ENCODE measurements around the gene EPB41. TPM values are rescaled to one million over a fixed set of nuclear protein-coding genes. Genes with fewer than 3 reads are reported as not detected.
A peak's percentile ranks its signal among the peaks of the same experiment; 100 is the strongest.
"Not testable (repeated sequence)": the region's sequence is repeated elsewhere in the genome, so short reads cannot be mapped to it uniquely, and the experiment has no call there.

Gene EPB41
- total and polyA plus RNA-seq, 2 experiments from 2014 or later: 26.8 to 112 TPM

DNA sequence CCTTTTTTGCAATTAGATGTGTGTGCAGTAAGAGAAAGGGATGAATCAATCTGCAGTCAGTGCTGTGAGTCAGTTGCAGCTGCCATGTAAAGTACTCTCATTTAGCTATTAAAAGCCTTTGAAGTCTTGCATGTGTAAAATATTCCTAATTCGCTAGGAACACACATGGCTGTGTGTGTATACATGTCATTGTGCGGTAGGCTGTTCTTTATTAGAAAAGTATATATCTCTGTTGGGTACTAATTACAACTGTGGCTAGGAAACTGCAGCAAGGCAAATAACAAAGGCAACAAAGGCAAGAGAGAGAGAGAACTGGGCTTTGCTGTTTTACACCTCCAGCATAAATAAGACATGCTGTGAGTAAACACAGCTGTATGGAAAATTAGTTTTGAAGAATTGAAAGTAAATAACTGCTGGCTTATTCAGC, 41.7 kb downstream of the EPB41 start:
- Histone ChIP-seq H3F3A (replicated peaks; ENCODE audit: low read depth) (no peaks in the 10 kb centered on the region), H3K27ac (ENCODE audit: low read depth) (no peak overlapping the region), H3K9me2 (ENCODE audit: insufficient read depth) (no peaks in the 10 kb centered on the region), H3K4me1 (ENCODE audit: insufficient read depth) (peaks cover 25% of the 10 kb centered on the region), H4K20me1 (replicated peaks; ENCODE audit: insufficient read depth) (no peaks in the 10 kb centered on the region; the same call in none of the 2 replicates), H3K79me2 (replicated peaks; ENCODE audit: insufficient read depth) (peaks cover 59% of the 10 kb centered on the region), H3K27me3 (ENCODE audit: insufficient read depth) (no peaks in the 10 kb centered on the region), H3K4me3 (no peak overlapping the region), H2AFZ (no peak overlapping the region), H3K36me3 (ENCODE audit: insufficient read depth) (no peaks in the 10 kb centered on the region), H3K4me2 (no peak overlapping the region)
- no peak overlapping the region for H3K4me3 Mint-ChIP-seq
- TF ChIP-seq, protein P1, sequence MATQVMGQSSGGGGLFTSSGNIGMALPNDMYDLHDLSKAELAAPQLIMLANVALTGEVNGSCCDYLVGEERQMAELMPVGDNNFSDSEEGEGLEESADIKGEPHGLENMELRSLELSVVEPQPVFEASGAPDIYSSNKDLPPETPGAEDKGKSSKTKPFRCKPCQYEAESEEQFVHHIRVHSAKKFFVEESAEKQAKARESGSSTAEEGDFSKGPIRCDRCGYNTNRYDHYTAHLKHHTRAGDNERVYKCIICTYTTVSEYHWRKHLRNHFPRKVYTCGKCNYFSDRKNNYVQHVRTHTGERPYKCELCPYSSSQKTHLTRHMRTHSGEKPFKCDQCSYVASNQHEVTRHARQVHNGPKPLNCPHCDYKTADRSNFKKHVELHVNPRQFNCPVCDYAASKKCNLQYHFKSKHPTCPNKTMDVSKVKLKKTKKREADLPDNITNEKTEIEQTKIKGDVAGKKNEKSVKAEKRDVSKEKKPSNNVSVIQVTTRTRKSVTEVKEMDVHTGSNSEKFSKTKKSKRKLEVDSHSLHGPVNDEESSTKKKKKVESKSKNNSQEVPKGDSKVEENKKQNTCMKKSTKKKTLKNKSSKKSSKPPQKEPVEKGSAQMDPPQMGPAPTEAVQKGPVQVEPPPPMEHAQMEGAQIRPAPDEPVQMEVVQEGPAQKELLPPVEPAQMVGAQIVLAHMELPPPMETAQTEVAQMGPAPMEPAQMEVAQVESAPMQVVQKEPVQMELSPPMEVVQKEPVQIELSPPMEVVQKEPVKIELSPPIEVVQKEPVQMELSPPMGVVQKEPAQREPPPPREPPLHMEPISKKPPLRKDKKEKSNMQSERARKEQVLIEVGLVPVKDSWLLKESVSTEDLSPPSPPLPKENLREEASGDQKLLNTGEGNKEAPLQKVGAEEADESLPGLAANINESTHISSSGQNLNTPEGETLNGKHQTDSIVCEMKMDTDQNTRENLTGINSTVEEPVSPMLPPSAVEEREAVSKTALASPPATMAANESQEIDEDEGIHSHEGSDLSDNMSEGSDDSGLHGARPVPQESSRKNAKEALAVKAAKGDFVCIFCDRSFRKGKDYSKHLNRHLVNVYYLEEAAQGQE (IDR thresholded peaks at IDR 0.05; ENCODE audit: unreplicated experiment): no peak
- no peak for TF ChIP-seq NANOG (IDR thresholded peaks at IDR 0.05; ENCODE audit: borderline replicate concordance)
- TF ChIP-seq, protein P2, sequence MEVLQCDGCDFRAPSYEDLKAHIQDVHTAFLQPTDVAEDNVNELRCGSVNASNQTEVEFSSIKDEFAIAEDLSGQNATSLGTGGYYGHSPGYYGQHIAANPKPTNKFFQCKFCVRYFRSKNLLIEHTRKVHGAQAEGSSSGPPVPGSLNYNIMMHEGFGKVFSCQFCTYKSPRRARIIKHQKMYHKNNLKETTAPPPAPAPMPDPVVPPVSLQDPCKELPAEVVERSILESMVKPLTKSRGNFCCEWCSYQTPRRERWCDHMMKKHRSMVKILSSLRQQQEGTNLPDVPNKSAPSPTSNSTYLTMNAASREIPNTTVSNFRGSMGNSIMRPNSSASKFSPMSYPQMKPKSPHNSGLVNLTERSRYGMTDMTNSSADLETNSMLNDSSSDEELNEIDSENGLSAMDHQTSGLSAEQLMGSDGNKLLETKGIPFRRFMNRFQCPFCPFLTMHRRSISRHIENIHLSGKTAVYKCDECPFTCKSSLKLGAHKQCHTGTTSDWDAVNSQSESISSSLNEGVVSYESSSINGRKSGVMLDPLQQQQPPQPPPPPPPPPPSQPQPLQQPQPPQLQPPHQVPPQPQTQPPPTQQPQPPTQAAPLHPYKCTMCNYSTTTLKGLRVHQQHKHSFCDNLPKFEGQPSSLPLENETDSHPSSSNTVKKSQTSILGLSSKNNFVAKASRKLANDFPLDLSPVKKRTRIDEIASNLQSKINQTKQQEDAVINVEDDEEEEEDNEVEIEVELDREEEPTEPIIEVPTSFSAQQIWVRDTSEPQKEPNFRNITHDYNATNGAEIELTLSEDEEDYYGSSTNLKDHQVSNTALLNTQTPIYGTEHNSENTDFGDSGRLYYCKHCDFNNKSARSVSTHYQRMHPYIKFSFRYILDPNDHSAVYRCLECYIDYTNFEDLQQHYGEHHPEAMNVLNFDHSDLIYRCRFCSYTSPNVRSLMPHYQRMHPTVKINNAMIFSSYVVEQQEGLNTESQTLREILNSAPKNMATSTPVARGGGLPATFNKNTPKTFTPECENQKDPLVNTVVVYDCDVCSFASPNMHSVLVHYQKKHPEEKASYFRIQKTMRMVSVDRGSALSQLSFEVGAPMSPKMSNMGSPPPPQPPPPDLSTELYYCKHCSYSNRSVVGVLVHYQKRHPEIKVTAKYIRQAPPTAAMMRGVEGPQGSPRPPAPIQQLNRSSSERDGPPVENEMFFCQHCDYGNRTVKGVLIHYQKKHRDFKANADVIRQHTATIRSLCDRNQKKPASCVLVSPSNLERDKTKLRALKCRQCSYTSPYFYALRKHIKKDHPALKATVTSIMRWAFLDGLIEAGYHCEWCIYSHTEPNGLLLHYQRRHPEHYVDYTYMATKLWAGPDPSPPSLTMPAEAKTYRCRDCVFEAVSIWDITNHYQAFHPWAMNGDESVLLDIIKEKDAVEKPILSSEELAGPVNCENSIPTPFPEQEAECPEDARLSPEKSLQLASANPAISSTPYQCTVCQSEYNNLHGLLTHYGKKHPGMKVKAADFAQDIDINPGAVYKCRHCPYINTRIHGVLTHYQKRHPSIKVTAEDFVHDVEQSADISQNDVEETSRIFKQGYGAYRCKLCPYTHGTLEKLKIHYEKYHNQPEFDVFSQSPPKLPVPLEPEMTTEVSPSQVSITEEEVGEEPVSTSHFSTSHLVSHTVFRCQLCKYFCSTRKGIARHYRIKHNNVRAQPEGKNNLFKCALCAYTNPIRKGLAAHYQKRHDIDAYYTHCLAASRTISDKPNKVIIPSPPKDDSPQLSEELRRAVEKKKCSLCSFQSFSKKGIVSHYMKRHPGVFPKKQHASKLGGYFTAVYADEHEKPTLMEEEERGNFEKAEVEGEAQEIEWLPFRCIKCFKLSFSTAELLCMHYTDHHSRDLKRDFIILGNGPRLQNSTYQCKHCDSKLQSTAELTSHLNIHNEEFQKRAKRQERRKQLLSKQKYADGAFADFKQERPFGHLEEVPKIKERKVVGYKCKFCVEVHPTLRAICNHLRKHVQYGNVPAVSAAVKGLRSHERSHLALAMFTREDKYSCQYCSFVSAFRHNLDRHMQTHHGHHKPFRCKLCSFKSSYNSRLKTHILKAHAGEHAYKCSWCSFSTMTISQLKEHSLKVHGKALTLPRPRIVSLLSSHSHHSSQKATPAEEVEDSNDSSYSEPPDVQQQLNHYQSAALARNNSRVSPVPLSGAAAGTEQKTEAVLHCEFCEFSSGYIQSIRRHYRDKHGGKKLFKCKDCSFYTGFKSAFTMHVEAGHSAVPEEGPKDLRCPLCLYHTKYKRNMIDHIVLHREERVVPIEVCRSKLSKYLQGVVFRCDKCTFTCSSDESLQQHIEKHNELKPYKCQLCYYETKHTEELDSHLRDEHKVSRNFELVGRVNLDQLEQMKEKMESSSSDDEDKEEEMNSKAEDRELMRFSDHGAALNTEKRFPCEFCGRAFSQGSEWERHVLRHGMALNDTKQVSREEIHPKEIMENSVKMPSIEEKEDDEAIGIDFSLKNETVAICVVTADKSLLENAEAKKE (CRISPR knock-in tag; IDR thresholded peaks at IDR 0.05): no peak
- TF ChIP-seq, protein P3, sequence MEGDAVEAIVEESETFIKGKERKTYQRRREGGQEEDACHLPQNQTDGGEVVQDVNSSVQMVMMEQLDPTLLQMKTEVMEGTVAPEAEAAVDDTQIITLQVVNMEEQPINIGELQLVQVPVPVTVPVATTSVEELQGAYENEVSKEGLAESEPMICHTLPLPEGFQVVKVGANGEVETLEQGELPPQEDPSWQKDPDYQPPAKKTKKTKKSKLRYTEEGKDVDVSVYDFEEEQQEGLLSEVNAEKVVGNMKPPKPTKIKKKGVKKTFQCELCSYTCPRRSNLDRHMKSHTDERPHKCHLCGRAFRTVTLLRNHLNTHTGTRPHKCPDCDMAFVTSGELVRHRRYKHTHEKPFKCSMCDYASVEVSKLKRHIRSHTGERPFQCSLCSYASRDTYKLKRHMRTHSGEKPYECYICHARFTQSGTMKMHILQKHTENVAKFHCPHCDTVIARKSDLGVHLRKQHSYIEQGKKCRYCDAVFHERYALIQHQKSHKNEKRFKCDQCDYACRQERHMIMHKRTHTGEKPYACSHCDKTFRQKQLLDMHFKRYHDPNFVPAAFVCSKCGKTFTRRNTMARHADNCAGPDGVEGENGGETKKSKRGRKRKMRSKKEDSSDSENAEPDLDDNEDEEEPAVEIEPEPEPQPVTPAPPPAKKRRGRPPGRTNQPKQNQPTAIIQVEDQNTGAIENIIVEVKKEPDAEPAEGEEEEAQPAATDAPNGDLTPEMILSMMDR (conservative IDR thresholded peaks at IDR 0.05; ENCODE audit: low read depth in 2 of 2): no peak
- TF ChIP-seq EZH2 (IDR thresholded peaks at IDR 0.05; ENCODE audit: low read depth, unreplicated experiment): no peak
- TF ChIP-seq, protein P4, sequence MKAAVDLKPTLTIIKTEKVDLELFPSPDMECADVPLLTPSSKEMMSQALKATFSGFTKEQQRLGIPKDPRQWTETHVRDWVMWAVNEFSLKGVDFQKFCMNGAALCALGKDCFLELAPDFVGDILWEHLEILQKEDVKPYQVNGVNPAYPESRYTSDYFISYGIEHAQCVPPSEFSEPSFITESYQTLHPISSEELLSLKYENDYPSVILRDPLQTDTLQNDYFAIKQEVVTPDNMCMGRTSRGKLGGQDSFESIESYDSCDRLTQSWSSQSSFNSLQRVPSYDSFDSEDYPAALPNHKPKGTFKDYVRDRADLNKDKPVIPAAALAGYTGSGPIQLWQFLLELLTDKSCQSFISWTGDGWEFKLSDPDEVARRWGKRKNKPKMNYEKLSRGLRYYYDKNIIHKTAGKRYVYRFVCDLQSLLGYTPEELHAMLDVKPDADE (IDR thresholded peaks at IDR 0.05): no peak
- TF ChIP-seq ZNF114 (CRISPR knock-in tag; IDR thresholded peaks at IDR 0.05): no peak
- TF ChIP-seq EZH2phosphoT487 (IDR thresholded peaks at IDR 0.05; ENCODE audit: unreplicated experiment): no peak
- H3K9me3 Mint-ChIP-seq: no peaks in the 10 kb centered on the region
- peaks cover 29% of the 10 kb centered on the region for H3K4me1 Mint-ChIP-seq
- H3K36me3 Mint-ChIP-seq (ENCODE audit: low read depth): no peaks in the 10 kb centered on the region
- ATAC-seq (peak; percentile 28; the same call in 1 of the 3 replicates), DNase-seq (ENCODE audit: low spot score) (no peak)
- peaks cover 6% of the 10 kb centered on the region for H3K27me3 Mint-ChIP-seq (ENCODE audit: insufficient read depth, low read depth, poor library complexity)
- no peak overlapping the region for H3K27ac Mint-ChIP-seq

DNA sequence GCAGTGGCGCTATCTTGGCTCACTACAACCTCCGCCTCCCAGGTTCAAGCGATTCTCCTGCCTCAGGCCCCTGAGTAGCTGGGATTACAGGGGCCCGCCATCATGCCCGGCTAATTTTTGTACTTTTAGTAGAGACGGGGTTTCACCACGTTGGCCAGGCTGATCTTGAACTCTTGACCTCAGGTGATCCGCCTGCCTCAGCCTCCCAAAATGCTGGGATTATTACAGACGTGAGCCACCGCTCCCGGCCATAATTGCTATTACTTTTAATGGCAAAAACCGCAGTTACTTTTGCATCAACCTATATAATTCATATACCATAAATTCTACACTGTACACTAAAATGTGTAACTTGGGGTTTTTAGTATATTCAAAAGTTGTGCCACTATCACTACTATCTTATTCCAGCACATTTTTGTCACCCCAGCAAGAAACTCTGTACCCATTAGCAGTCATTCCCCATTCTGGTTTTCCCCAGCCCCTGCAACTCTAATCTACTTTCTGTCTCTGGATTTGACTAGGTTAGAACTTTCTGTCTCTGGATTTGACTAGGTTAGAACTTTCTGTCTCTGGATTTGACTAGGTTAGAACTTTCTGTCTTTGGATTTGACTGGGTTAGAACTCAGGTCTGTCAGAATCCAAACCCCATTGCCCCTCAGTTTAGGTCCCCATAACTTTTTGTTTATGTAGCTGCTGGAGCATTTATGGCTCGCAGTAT, 47.9 kb downstream of the EPB41 start:
- not testable (repeated sequence) for H3K9me3 Mint-ChIP-seq; H3K4me3 Mint-ChIP-seq; DNase-seq (ENCODE audit: low spot score); H3K36me3 ChIP-seq (ENCODE audit: insufficient read depth); H3F3A ChIP-seq (replicated peaks; ENCODE audit: low read depth); H3K27me3 Mint-ChIP-seq (ENCODE audit: insufficient read depth, low read depth, poor library complexity); ATAC-seq; H3K27ac Mint-ChIP-seq; H3K4me1 ChIP-seq (ENCODE audit: insufficient read depth); H4K20me1 ChIP-seq (replicated peaks; ENCODE audit: insufficient read depth); H3K27me3 ChIP-seq (ENCODE audit: insufficient read depth); H2AFZ ChIP-seq; H3K4me3 ChIP-seq; H3K4me2 ChIP-seq; H3K9me2 ChIP-seq (ENCODE audit: insufficient read depth); H3K36me3 Mint-ChIP-seq (ENCODE audit: low read depth); H3K27ac ChIP-seq (ENCODE audit: low read depth)
- peaks cover 15% of the 10 kb centered on the region; the same call in 2 of the 3 replicates for H3K4me1 Mint-ChIP-seq
- peaks cover 38% of the 10 kb centered on the region for H3K79me2 ChIP-seq (replicated peaks; ENCODE audit: insufficient read depth)
